Cardiac fibroblast (primary cell): ENCODE results near the gene GAL3ST3.

Source experiments
- DNase-seq, 2 donors: peaks; one replicate each; pipeline versions ENCODE4 v3.0.0 to v3.0.0-alpha.2; 2010; ENCODE audit warnings: low read depth in 2 of 2
- H3K4me3 ChIP-seq, 2 donors: replicated peaks in 1 of 2; 1 replicate in 1 of 2; 2 replicates in 1 of 2; pipeline ENCODE4 v1.5.1; 2011; ENCODE audit warnings: low read depth in 2 of 2, low read length in 2 of 2, mild to moderate bottlenecking in 2 of 2, moderate library complexity in 1 of 2
- TF ChIP-seq, protein P1 (sequence below): IDR thresholded peaks from one replicate; pipeline ENCODE4 v1.5.1; 2011; ENCODE audit warnings: low read depth, mild to moderate bottlenecking, low read length, inconsistent platforms

Gene GAL3ST3

DNA sequence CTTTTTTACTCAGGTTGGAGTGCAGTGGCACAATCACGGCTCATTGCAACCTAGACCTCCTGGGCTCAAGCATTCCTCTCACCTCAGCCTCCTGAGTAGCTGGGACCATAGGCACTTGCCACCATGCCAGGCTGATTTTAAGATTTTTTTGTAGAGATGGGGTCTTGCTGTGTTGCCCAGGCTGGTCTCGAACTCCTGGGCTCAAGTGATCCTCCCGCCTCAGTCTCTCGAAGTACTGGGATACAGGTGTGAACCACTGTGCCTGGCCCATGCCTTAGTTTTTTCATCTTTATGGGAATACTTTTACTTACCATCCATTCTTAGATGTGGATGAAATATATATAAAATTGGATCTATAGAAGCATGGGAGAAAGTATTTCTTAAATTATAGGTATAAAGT is 26.3 kb upstream of the GAL3ST3 start:
- TF ChIP-seq, protein P1, sequence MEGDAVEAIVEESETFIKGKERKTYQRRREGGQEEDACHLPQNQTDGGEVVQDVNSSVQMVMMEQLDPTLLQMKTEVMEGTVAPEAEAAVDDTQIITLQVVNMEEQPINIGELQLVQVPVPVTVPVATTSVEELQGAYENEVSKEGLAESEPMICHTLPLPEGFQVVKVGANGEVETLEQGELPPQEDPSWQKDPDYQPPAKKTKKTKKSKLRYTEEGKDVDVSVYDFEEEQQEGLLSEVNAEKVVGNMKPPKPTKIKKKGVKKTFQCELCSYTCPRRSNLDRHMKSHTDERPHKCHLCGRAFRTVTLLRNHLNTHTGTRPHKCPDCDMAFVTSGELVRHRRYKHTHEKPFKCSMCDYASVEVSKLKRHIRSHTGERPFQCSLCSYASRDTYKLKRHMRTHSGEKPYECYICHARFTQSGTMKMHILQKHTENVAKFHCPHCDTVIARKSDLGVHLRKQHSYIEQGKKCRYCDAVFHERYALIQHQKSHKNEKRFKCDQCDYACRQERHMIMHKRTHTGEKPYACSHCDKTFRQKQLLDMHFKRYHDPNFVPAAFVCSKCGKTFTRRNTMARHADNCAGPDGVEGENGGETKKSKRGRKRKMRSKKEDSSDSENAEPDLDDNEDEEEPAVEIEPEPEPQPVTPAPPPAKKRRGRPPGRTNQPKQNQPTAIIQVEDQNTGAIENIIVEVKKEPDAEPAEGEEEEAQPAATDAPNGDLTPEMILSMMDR = no peak
- no peak overlapping the region for H3K4me3 ChIP-seq
- DNase-seq = no peak

DNA sequence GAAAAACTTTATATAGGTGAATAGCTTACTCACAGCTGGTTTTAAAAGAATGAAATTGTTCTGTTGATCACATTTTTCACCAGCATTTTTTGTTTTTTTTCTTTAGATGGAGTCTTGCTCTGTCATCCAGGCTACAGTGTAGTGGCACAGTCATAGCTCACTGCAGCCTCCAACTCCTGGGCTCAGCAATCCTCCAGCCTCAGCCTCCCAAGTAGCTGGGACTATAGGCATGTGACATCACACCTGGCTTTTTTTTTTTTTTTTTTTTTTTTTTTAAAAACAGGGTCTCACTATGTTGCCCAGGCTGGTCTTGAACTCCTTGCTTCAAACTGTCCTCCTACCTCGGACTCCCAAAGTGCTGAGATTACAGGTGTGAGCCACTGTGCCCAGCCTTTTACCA is 24.7 kb upstream of the GAL3ST3 start:
- H3K4me3 ChIP-seq = no peak overlapping the region
- no peak for DNase-seq
- TF ChIP-seq, protein P1 = no peak

DNA sequence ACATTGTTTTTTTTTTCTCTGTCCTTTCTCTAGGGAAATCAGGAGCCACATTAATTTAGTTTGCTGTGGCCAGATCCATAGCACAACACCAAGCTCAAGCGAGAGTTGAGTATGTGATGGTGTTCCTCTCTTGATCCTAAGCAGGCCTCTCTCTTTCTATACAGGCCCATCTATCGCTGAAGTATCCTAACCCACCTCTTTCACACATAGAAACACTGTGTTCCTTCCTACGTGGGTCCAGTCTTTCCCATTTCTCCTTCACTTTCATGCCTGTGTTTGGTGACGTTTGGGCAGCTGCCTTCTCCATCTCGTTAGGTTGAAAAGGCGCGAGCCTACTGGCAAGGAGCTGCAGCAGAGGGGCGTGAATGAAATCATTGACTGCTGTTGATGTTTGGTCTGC is 23.6 kb upstream of the GAL3ST3 start:
- TF ChIP-seq, protein P1 = no peak

DNA sequence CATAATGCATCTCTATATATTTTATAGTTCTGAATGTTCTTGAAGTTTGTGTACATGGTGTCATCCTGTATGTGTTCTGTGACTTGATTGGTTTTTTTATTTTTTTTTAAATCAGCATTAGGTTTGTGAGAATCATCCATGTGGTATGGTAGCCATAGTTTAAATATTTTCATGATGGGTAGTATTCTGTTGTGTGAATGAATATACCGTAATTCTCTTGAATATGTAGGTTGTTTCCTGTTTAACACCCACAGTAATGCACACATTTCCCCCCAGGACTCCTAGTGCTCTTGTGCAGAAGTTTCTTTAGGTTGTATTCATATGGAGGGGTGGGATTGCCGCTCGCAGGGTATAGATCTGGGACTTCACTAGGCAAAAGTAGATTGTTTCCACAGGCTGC is 23.1 kb upstream of the GAL3ST3 start:
- TF ChIP-seq, protein P1 = no peak

More for the DNA sequence above, 23.6 kb upstream of the GAL3ST3 start:
- DNase-seq = no peak
- H3K4me3 ChIP-seq = no peak overlapping the region

DNA sequence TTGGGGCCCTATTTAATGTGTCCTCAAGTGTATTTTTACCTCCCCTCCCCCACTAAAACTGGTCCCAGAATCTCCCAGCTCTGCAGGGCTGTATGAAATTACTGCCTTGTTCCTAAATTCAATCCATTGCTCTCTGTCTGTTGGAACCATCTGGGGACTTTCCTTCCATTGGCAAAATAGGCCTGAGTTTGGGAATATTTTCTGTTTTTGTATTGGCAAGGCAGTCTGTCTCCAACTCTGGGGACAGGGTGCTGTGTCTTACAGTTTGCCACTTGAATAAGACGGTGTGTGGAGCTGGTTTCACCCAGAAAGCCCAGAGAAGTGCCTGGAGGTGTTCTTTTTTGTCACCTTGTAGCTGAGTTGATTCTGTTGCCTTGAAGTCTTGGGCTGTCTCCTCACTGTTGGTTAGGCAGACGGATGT is 22.4 kb upstream of the GAL3ST3 start:
- peak overlapping the region; percentile 66 to 72 for H3K4me3 ChIP-seq
- peak in 1 of 2 donors; percentile 31 for DNase-seq

More for the DNA sequence above, 23.1 kb upstream of the GAL3ST3 start:
- H3K4me3 ChIP-seq = peak overlapping the region; percentile 66 to 72
- peak in 1 of 2 donors; percentile 30 for DNase-seq

DNA sequence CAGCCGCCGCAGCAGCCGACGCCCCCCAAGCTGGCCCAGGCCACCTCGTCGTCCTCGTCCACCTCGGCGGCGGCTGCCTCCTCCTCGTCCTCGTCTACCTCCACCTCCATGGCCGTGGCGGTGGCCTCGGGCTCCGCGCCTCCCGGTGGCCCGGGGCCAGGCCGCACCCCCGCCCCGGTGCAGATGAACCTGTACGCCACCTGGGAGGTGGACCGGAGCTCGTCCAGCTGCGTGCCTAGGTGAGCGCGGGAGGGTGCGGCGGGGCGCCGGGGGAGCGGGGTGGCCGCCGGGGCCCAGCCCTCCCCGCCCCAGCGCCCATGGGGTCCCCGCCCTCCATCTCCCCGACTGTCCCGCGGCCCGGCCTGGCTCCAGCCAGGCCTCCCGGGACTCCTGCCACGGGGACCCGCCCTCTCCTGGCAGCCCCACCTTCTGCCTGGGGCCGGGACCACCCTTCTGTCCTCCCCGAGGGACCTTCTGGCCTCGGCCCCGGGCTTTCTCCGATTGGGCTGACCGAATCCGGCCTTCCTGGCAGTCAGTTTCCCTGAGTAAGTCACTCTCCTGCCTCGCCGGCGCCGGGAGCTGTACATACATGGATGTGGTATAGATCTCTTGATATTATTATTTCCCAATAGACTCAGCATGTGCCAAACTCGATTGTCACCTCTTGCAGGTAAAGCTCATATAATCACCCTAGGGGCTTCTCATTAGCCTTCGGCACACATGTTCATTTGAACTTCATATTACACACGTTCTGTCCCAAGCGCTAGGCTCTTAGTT is 21.8 kb upstream of the GAL3ST3 start:
- TF ChIP-seq, protein P1 = no peak
- H3K4me3 ChIP-seq = peak overlapping the region; percentile 66 to 72
- DNase-seq = peak; percentile 59 to 60

More for the DNA sequence above, 22.4 kb upstream of the GAL3ST3 start:
- TF ChIP-seq, protein P1 = no peak
